Body of pancreas (tissue), 4 donors: ENCODE data around the gene BARHL1. TPM values are rescaled to one million over a fixed set of nuclear protein-coding genes. Genes with fewer than 3 reads are reported as not detected.

Experiments used
- ATAC-seq: fragments of 150-250 bp; one replicate; pipeline ENCODE4 v1.9.1; 2016
- DNase-seq, 4 donors: peaks; one replicate each; pipeline ENCODE4 v3.0.0-alpha.2; 2019
- H3K27ac ChIP-seq, 4 donors: fragments of 200-600 bp; sonication (generic); 1 replicate in 3 of 4; 2 replicates in 1 of 4; pipeline versions ENCODE4 v1.5.1 to v1.6.1; 2016 to 2019; ENCODE audit warnings: mild to moderate bottlenecking in 1 of 4, mixed read lengths in 1 of 4, moderate library complexity in 1 of 4
- H3K27me3 ChIP-seq, 2 donors: fragments of 200-600 bp; sonication (generic); one replicate each; pipeline ENCODE4 v1.6.0; 2016; ENCODE audit warnings: mild to moderate bottlenecking in 1 of 2
- H3K36me3 ChIP-seq, 2 donors: fragments of 200-600 bp; sonication (generic); replicated peaks in 1 of 2; 2 replicates each; pipeline ENCODE4 v1.5.1; 2016; ENCODE audit warnings: low read depth in 2 of 2; ENCODE audit not compliant: insufficient read depth in 1 of 2
- H3K4me1 ChIP-seq: fragments of 200-600 bp; sonication (generic); one replicate; pipeline ENCODE4 v1.6.0; 2016
- H3K4me3 ChIP-seq, 2 donors: fragments of 200-600 bp; sonication (generic); 1 replicate in 1 of 2; 2 replicates in 1 of 2; pipeline ENCODE4 v1.5.1; 2016 to 2019
- H3K9me3 ChIP-seq, 3 donors: fragments of 200-600 bp; sonication (generic); 1 replicate in 2 of 3; 2 replicates in 1 of 3; pipeline ENCODE4 v1.5.1; 2016
- CTCF ChIP-seq, 7 experiments: fragments of 450-650 bp in 4 of 7; fragments of 200-600 bp in 3 of 7; sonication (generic) in 3 of 7; IDR thresholded peaks; one replicate each; pipeline ENCODE4 v1.5.1; 2016 to 2019; ENCODE audit warnings: antibody characterized with exemption in 7 of 7
- POLR2A ChIP-seq, 3 donors: fragments of 450-650 bp; IDR thresholded peaks; one replicate each; pipeline ENCODE4 v1.6.1; 2016; ENCODE audit warnings: antibody characterized with exemption in 3 of 3, mild to moderate bottlenecking in 2 of 3
- WGBS, 2 donors: methylation state at CpG; one replicate each; pipeline ENCODE4 v1.1.5; 2017; 5-methylcytosine and 5-hydroxymethylcytosine counted together
- intact Hi-C: fragments of 100-400 bp; cut with DNase I; formaldehyde crosslinking; loops from one replicate; pipeline ENCODE4 v1.15.1; 2023
- total RNA-seq, 2 donors: library from RNA; depleted of rRNA; stranded (reverse); fragments of >200 nt; gene quantifications; one replicate each; pipeline ENCODE4 v1.1.0, GENCODE V29; 2016

The BARHL1 gene
- total RNA-seq, 2 donors from 2014 or later: not detected

GRCh38 chr9:132630811-132631210 lies 48.4 kb downstream of the BARHL1 start:
- TF ChIP-seq CTCF (IDR thresholded peaks at IDR 0.05) (no peak), POLR2A (IDR thresholded peaks at IDR 0.05) (no peak)
- Histone ChIP-seq H3K9me3 (no peaks in the 10 kb centered on the region), H3K36me3 (peaks cover 0 to 12% of the 10 kb centered on the region in 2 donors), H3K27ac (no peak overlapping the region), H3K4me3 (no peak overlapping the region), H3K4me1 (no peaks in the 10 kb centered on the region), H3K27me3 (no peaks in the 10 kb centered on the region)
- ATAC-seq: no peak
- DNase-seq: no peak
- WGBS, 2 donors: 82 to 95% methylated on average over 2 to 3 of the region's 3 CpGs
- intact Hi-C loops: no loop called here

- ATAC-seq: no peak
Observed at GRCh38 chr9:132631280-132631679, 48.9 kb downstream of the BARHL1 start.

GRCh38 chr9:132631685-132632084 lies 49.3 kb downstream of the BARHL1 start:
- WGBS, 2 donors: 86 to 89% methylated on average over 7 of the region's 7 CpGs
- TF ChIP-seq CTCF (IDR thresholded peaks at IDR 0.05) (no peak), POLR2A (IDR thresholded peaks at IDR 0.05) (no peak)
- intact Hi-C loops: no loop called here
- Histone ChIP-seq H3K4me1 (no peaks in the 10 kb centered on the region), H3K36me3 (peaks cover 0 to 12% of the 10 kb centered on the region in 2 donors), H3K27me3 (no peaks in the 10 kb centered on the region), H3K9me3 (no peaks in the 10 kb centered on the region), H3K4me3 (no peak overlapping the region), H3K27ac (no peak overlapping the region)
- ATAC-seq (no peak), DNase-seq (no peak)

More at GRCh38 chr9:132631280-132631679, 48.9 kb downstream of the BARHL1 start:
- no peak for DNase-seq
- H3K36me3 ChIP-seq: peaks cover 0 to 12% of the 10 kb centered on the region in 2 donors
- WGBS, 2 donors: 90 to 93% methylated on average over 5 of the region's 5 CpGs
- no peaks in the 10 kb centered on the region for H3K27me3 ChIP-seq
- no peak overlapping the region for H3K4me3 ChIP-seq
- no peak overlapping the region for H3K27ac ChIP-seq
- no peaks in the 10 kb centered on the region for H3K9me3 ChIP-seq
- no peak for TF ChIP-seq CTCF (IDR thresholded peaks at IDR 0.05)
- no peak for TF ChIP-seq POLR2A (IDR thresholded peaks at IDR 0.05)
- H3K4me1 ChIP-seq: no peaks in the 10 kb centered on the region
- intact Hi-C loops: no loop called here

GRCh38 chr9:132632413-132633129 lies 50.2 kb downstream of the BARHL1 start:
- WGBS, 2 donors: 79 to 85% methylated on average over 7 of the region's 7 CpGs
- Histone ChIP-seq H3K36me3 (peaks cover 0 to 12% of the 10 kb centered on the region in 2 donors), H3K27ac (no peak overlapping the region), H3K4me1 (no peaks in the 10 kb centered on the region), H3K4me3 (no peak overlapping the region), H3K27me3 (no peaks in the 10 kb centered on the region), H3K9me3 (no peaks in the 10 kb centered on the region)
- TF ChIP-seq CTCF (IDR thresholded peaks at IDR 0.05) (no peak), POLR2A (IDR thresholded peaks at IDR 0.05) (no peak)
- DNase-seq (no peak), ATAC-seq (no peak)
- intact Hi-C loops: no loop called here

GRCh38 chr9:132634327-132634726 lies 51.9 kb downstream of the BARHL1 start:
- H3K27me3 ChIP-seq: no peaks in the 10 kb centered on the region
- intact Hi-C loops: no loop called here
- peaks cover 5% of the 10 kb centered on the region for H3K4me1 ChIP-seq
- no peaks in the 10 kb centered on the region for H3K9me3 ChIP-seq
- H3K27ac ChIP-seq: no peak overlapping the region
- peaks cover 0 to 6% of the 10 kb centered on the region in 2 donors for H3K36me3 ChIP-seq
- no peak overlapping the region for H3K4me3 ChIP-seq
- WGBS, 2 donors: 90 to 99% methylated on average over 3 of the region's 3 CpGs
- DNase-seq (no peak), ATAC-seq (no peak)
- TF ChIP-seq POLR2A (IDR thresholded peaks at IDR 0.05): no peak
- no peak for TF ChIP-seq CTCF (IDR thresholded peaks at IDR 0.05)
